ENCODE results near the gene TRERF1.

The TRERF1 gene

GRCh38 chr6:42453031-42453653 lies 1.4 kb upstream of the TRERF1 start:
- ATAC-seq = peak; percentile 90
- TF ChIP-seq ZNF565 (CRISPR knock-in tag; conservative IDR thresholded peaks at IDR 0.05; ENCODE audit: low read depth) (no peak), CSDC2 (CRISPR knock-in tag; IDR thresholded peaks at IDR 0.05) (no peak), ARNTL (CRISPR knock-in tag; IDR thresholded peaks at IDR 0.05; ENCODE audit: borderline replicate concordance, low read depth) (no peak), ZFP3 (CRISPR knock-in tag; IDR thresholded peaks at IDR 0.05) (no peak), ESRRG (CRISPR knock-in tag; IDR thresholded peaks at IDR 0.05) (no peak), RARB (CRISPR knock-in tag; IDR thresholded peaks at IDR 0.05) (no peak), BACH2 (CRISPR knock-in tag; IDR thresholded peaks at IDR 0.05; ENCODE audit: borderline replicate concordance) (no peak), TOX (CRISPR knock-in tag; IDR thresholded peaks at IDR 0.05; ENCODE audit: borderline replicate concordance) (no peak), ISL1 (CRISPR knock-in tag; IDR thresholded peaks at IDR 0.05) (no peak), ZNF70 (CRISPR knock-in tag; IDR thresholded peaks at IDR 0.05) (no peak), SNAI2 (CRISPR knock-in tag; IDR thresholded peaks at IDR 0.05) (no peak), TSHZ2 (CRISPR knock-in tag; IDR thresholded peaks at IDR 0.05) (no peak), OSR1 (CRISPR knock-in tag; IDR thresholded peaks at IDR 0.05) (no peak), ZNF8 (CRISPR knock-in tag; IDR thresholded peaks at IDR 0.05) (no peak), ZC3H10 (CRISPR knock-in tag; IDR thresholded peaks at IDR 0.05) (no peak), CSRNP3 (CRISPR knock-in tag; IDR thresholded peaks at IDR 0.05) (no peak), TCF4 (CRISPR knock-in tag; IDR thresholded peaks at IDR 0.05; ENCODE audit: borderline replicate concordance) (no peak), ZFP30 (CRISPR knock-in tag; IDR thresholded peaks at IDR 0.05) (no peak)
- TF ChIP-seq, protein P1, sequence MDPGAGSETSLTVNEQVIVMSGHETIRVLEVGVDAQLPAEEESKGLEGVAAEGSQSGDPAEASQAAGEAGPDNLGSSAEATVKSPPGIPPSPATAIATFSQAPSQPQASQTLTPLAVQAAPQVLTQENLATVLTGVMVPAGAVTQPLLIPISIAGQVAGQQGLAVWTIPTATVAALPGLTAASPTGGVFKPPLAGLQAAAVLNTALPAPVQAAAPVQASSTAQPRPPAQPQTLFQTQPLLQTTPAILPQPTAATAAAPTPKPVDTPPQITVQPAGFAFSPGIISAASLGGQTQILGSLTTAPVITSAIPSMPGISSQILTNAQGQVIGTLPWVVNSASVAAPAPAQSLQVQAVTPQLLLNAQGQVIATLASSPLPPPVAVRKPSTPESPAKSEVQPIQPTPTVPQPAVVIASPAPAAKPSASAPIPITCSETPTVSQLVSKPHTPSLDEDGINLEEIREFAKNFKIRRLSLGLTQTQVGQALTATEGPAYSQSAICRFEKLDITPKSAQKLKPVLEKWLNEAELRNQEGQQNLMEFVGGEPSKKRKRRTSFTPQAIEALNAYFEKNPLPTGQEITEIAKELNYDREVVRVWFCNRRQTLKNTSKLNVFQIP (CRISPR knock-in tag; IDR thresholded peaks at IDR 0.05; ENCODE audit: borderline replicate concordance, low read depth) = no peak
- TF ChIP-seq, protein P2, sequence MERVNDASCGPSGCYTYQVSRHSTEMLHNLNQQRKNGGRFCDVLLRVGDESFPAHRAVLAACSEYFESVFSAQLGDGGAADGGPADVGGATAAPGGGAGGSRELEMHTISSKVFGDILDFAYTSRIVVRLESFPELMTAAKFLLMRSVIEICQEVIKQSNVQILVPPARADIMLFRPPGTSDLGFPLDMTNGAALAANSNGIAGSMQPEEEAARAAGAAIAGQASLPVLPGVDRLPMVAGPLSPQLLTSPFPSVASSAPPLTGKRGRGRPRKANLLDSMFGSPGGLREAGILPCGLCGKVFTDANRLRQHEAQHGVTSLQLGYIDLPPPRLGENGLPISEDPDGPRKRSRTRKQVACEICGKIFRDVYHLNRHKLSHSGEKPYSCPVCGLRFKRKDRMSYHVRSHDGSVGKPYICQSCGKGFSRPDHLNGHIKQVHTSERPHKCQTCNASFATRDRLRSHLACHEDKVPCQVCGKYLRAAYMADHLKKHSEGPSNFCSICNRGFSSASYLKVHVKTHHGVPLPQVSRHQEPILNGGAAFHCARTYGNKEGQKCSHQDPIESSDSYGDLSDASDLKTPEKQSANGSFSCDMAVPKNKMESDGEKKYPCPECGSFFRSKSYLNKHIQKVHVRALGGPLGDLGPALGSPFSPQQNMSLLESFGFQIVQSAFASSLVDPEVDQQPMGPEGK (CRISPR knock-in tag; IDR thresholded peaks at IDR 0.05; ENCODE audit: borderline replicate concordance) = no peak

DNA sequence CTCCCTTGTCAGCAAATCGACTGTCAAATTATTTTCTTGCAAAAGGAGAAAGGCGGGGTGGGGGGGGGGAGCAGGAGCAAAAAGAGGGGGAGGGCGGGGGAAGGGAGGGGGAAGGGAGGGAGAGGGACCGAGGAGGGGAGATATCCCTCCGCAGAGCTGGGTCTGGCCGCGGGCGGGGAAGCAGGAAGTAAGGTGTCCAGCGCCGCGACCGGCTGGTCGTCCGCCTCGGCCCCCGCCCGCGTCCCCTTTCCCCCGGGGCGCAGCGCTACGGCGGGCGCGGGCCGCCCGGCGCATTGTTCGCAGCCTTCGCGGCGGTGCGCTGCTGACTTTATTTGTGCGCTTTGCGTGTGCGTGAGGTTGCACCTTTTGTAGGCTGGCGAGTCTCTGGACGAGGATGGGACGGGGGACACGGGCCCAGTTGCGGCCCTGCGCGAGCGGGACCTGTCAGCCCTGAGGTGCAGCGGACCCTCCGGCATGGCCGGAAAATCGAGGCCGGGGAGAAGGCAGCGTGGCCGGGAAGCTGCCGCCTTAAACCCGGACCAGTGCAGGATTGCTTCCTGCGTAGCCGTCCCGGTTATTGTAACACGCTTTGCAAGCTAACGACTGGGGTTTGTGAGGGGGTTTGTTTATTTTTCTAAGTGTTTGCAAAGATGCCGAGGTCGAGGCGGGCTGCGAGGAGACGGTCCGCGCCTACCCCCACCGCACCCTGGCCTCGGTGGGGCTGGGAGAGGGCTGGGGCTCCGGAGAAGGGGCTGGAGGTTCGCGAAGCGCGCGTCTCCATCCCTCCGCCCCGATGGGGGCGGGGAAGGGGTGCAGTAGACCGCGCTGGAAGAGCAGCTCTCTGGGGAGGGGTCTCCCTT lies 675 bp upstream of the TRERF1 start:
- peak; percentile 51 for ATAC-seq
- TF ChIP-seq ISL1 (CRISPR knock-in tag; IDR thresholded peaks at IDR 0.05) (no peak), ZFP30 (CRISPR knock-in tag; IDR thresholded peaks at IDR 0.05) (no peak), CSDC2 (CRISPR knock-in tag; IDR thresholded peaks at IDR 0.05) (no peak), BACH2 (CRISPR knock-in tag; IDR thresholded peaks at IDR 0.05; ENCODE audit: borderline replicate concordance) (no peak), ZFP3 (CRISPR knock-in tag; IDR thresholded peaks at IDR 0.05) (no peak), ESRRG (CRISPR knock-in tag; IDR thresholded peaks at IDR 0.05) (no peak), RARB (CRISPR knock-in tag; IDR thresholded peaks at IDR 0.05) (no peak), PPARA (CRISPR knock-in tag; IDR thresholded peaks at IDR 0.05; ENCODE audit: borderline replicate concordance) (no peak), ZNF565 (CRISPR knock-in tag; conservative IDR thresholded peaks at IDR 0.05; ENCODE audit: low read depth) (no peak), SNAI2 (CRISPR knock-in tag; IDR thresholded peaks at IDR 0.05) (no peak)
- TF ChIP-seq, protein P1 (CRISPR knock-in tag; IDR thresholded peaks at IDR 0.05; ENCODE audit: borderline replicate concordance, low read depth) = no peak
- TF ChIP-seq, protein P3, sequence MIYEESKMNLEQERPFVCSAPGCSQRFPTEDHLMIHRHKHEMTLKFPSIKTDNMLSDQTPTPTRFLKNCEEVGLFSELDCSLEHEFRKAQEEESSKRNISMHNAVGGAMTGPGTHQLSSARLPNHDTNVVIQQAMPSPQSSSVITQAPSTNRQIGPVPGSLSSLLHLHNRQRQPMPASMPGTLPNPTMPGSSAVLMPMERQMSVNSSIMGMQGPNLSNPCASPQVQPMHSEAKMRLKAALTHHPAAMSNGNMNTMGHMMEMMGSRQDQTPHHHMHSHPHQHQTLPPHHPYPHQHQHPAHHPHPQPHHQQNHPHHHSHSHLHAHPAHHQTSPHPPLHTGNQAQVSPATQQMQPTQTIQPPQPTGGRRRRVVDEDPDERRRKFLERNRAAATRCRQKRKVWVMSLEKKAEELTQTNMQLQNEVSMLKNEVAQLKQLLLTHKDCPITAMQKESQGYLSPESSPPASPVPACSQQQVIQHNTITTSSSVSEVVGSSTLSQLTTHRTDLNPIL (CRISPR knock-in tag; IDR thresholded peaks at IDR 0.05; ENCODE audit: low read depth) = no peak
- TF ChIP-seq, protein P2 (CRISPR knock-in tag; IDR thresholded peaks at IDR 0.05; ENCODE audit: borderline replicate concordance) = no peak
